Ascending aorta (tissue), 2 donors: ENCODE data around the gene TRHDE. TPM values are rescaled to one million over a fixed set of nuclear protein-coding genes. Genes with fewer than 3 reads are reported as not detected.

Experiments
- DNase-seq, 2 donors: peaks; one replicate each; pipeline ENCODE4 v3.0.0-alpha.2; 2019; ENCODE audit warnings: low spot score in 2 of 2
- H3K27ac ChIP-seq, 2 donors: fragments of 200-600 bp; sonication (generic); one replicate each; pipeline ENCODE4 v1.5.1; 2016 to 2017; ENCODE audit warnings: mild to moderate bottlenecking in 1 of 2
- H3K27me3 ChIP-seq: fragments of 200-600 bp; sonication (generic); one replicate; pipeline ENCODE4 v1.5.1; 2017
- H3K36me3 ChIP-seq, 2 donors: fragments of 200-600 bp; sonication (generic); one replicate each; pipeline ENCODE4 v1.5.1; 2016
- H3K4me1 ChIP-seq, 2 donors: fragments of 200-600 bp; sonication (generic); one replicate each; pipeline ENCODE4 v1.5.1; 2016 to 2017; ENCODE audit warnings: mild to moderate bottlenecking in 1 of 2
- H3K4me3 ChIP-seq, 2 donors: fragments of 200-600 bp; sonication (generic); one replicate each; pipeline ENCODE4 v1.5.1; 2016 to 2017; ENCODE audit warnings: mild to moderate bottlenecking in 1 of 2
- H3K9me3 ChIP-seq, 2 donors: fragments of 200-600 bp; sonication (generic); one replicate each; pipeline ENCODE4 v1.5.1; 2016
- CTCF ChIP-seq, 3 experiments: fragments of 200-600 bp in 2 of 3; fragments of 450-650 bp in 1 of 3; sonication (generic) in 2 of 3; IDR thresholded peaks; one replicate each; pipeline ENCODE4 v1.5.1; 2016 to 2019; ENCODE audit warnings: antibody characterized with exemption in 3 of 3, mild to moderate bottlenecking in 1 of 3, moderate library complexity in 1 of 3
- intact Hi-C: fragments of 100-400 bp; cut with DNase I; formaldehyde crosslinking; loops from one replicate; pipeline ENCODE4 v1.15.1; 2023
- total RNA-seq: library from RNA; depleted of rRNA; stranded (reverse); fragments of >200 nt; gene quantifications from one replicate; pipeline ENCODE4 v1.1.0, GENCODE V29; 2016

Gene TRHDE
- total RNA-seq, 1 donor from 2014 or later: 34.0 TPM

- Histone ChIP-seq H3K27me3 (no peaks in the 10 kb centered on the region), H3K36me3 (no peaks in the 10 kb centered on the region), H3K4me1 (no peaks in the 10 kb centered on the region), H3K27ac (no peak overlapping the region), H3K9me3 (no peaks in the 10 kb centered on the region), H3K4me3 (no peak overlapping the region)
- intact Hi-C loops: no loop called here
- no peak for DNase-seq
- no peak for TF ChIP-seq CTCF (IDR thresholded peaks at IDR 0.05)
Observed at GRCh38 chr12:72472350-72472749, 200.2 kb downstream of the TRHDE start.

GRCh38 chr12:72476301-72476700 lies 204.1 kb downstream of the TRHDE start:
- H3K27ac ChIP-seq: no peak overlapping the region
- H3K4me1 ChIP-seq: no peaks in the 10 kb centered on the region
- no peaks in the 10 kb centered on the region for H3K9me3 ChIP-seq
- H3K27me3 ChIP-seq: no peaks in the 10 kb centered on the region
- no peak for DNase-seq
- intact Hi-C loops: no loop called here
- no peak overlapping the region for H3K4me3 ChIP-seq
- no peak for TF ChIP-seq CTCF (IDR thresholded peaks at IDR 0.05)
- H3K36me3 ChIP-seq: no peaks in the 10 kb centered on the region

- no peak for DNase-seq
- Histone ChIP-seq H3K27me3 (no peaks in the 10 kb centered on the region), H3K36me3 (no peaks in the 10 kb centered on the region), H3K4me1 (no peaks in the 10 kb centered on the region), H3K27ac (no peak overlapping the region), H3K4me3 (no peak overlapping the region), H3K9me3 (no peaks in the 10 kb centered on the region)
- intact Hi-C loops: no loop called here
- TF ChIP-seq CTCF (IDR thresholded peaks at IDR 0.05): no peak
Observed at GRCh38 chr12:72485017-72485701, 213.0 kb downstream of the TRHDE start.

GRCh38 chr12:72491426-72491825 lies 219.3 kb downstream of the TRHDE start:
- Histone ChIP-seq H3K4me1 (no peaks in the 10 kb centered on the region), H3K4me3 (no peak overlapping the region), H3K9me3 (no peaks in the 10 kb centered on the region), H3K36me3 (no peaks in the 10 kb centered on the region), H3K27me3 (no peaks in the 10 kb centered on the region), H3K27ac (no peak overlapping the region)
- intact Hi-C loops: no loop called here
- DNase-seq: no peak
- no peak for TF ChIP-seq CTCF (IDR thresholded peaks at IDR 0.05)

GRCh38 chr12:72493407-72493806 lies 221.2 kb downstream of the TRHDE start:
- no peak overlapping the region for H3K4me3 ChIP-seq
- no peaks in the 10 kb centered on the region for H3K9me3 ChIP-seq
- no peaks in the 10 kb centered on the region for H3K4me1 ChIP-seq
- DNase-seq: no peak
- TF ChIP-seq CTCF (IDR thresholded peaks at IDR 0.05): no peak
- intact Hi-C loops: no loop called here
- H3K36me3 ChIP-seq: no peaks in the 10 kb centered on the region
- no peaks in the 10 kb centered on the region for H3K27me3 ChIP-seq
- H3K27ac ChIP-seq: no peak overlapping the region

- Histone ChIP-seq H3K27me3 (no peaks in the 10 kb centered on the region), H3K4me3 (no peak overlapping the region), H3K4me1 (no peaks in the 10 kb centered on the region), H3K9me3 (no peaks in the 10 kb centered on the region), H3K27ac (no peak overlapping the region), H3K36me3 (no peaks in the 10 kb centered on the region)
- no peak for DNase-seq
- intact Hi-C loops: no loop called here
- TF ChIP-seq CTCF (IDR thresholded peaks at IDR 0.05): no peak
Observed at GRCh38 chr12:72498354-72498753, 226.2 kb downstream of the TRHDE start.
